Stomach (tissue), 9 donors: ENCODE measurements around the gene MEP1B. TPM values are rescaled to one million over a fixed set of nuclear protein-coding genes. Genes with fewer than 3 reads are reported as not detected.

Experiments used
- DNase-seq, 2 donors: peaks; one replicate each; pipeline versions ENCODE4 v3.0.0 to v3.0.0-alpha.2; 2013 to 2019
- H3K27ac ChIP-seq, 5 donors: fragments of 200-600 bp in 4 of 5; sonication (generic) in 4 of 5; one replicate each; pipeline ENCODE4 v1.5.1; 2013 to 2019; ENCODE audit warnings: mild to moderate bottlenecking in 1 of 5, moderate library complexity in 1 of 5
- H3K27me3 ChIP-seq, 3 donors: fragments of 200-600 bp; sonication (generic); one replicate each; pipeline ENCODE4 v1.5.1; 2017 to 2019; ENCODE audit warnings: mixed run types in 1 of 3
- H3K36me3 ChIP-seq, 4 donors: fragments of 200-600 bp; sonication (generic); 1 replicate in 3 of 4; 2 replicates in 1 of 4; pipeline ENCODE4 v1.5.1; 2016 to 2019
- H3K4me1 ChIP-seq, 4 donors: fragments of 200-600 bp; sonication (generic); one replicate each; pipeline ENCODE4 v1.5.1; 2016 to 2019
- H3K4me3 ChIP-seq, 4 donors: fragments of 200-600 bp; sonication (generic) in 3 of 4; one replicate each; pipeline ENCODE4 v1.5.1; 2016 to 2019; ENCODE audit warnings: mild to moderate bottlenecking in 1 of 4
- H3K9me3 ChIP-seq, 4 donors: fragments of 200-600 bp; sonication (generic); one replicate each; pipeline ENCODE4 v1.5.1; 2016 to 2019
- EP300 ChIP-seq: sonication (generic); formaldehyde crosslinking; IDR thresholded peaks from one replicate; pipeline ENCODE4 v1.6.1; 2017; ENCODE audit warnings: antibody characterized with exemption
- POLR2A ChIP-seq, 4 donors: fragments of 450-650 bp; IDR thresholded peaks; one replicate each; pipeline ENCODE4 v1.6.1; 2016; ENCODE audit warnings: antibody characterized with exemption in 4 of 4, control low read depth in 2 of 4, mild to moderate bottlenecking in 1 of 4, moderate library complexity in 1 of 4
- POLR2AphosphoS5 ChIP-seq, 3 donors: sonication (generic); formaldehyde crosslinking; IDR thresholded peaks; one replicate each; pipeline ENCODE4 v1.6.1; 2016; ENCODE audit warnings: antibody characterized with exemption in 3 of 3
- WGBS, 5 donors: extraction: QIAGEN DNeasy Blood & Tissue Kit in 3 of 5; methylation state at CpG; one replicate each; pipeline versions ENCODE4 v1.1.5 to v1.1.7; 2013 to 2018; 5-methylcytosine and 5-hydroxymethylcytosine counted together
- intact Hi-C: fragments of 100-400 bp; cut with DNase I; formaldehyde crosslinking; loops from one replicate; pipeline ENCODE4 v1.15.1; 2023; ENCODE audit warnings: low total_unique reads
- polyA plus RNA-seq, 3 donors: library from polyadenylated mRNA; stranded (reverse); fragments of 200-250 nt; gene quantifications; one replicate each; pipeline ENCODE4 v1.2.3, GENCODE V29; 2013
- small RNA-seq, 4 donors: library from RNA; depleted of rRNA; stranded (forward); fragments of <200 nt; gene quantifications; one replicate each; pipeline ENCODE3, GENCODE V24; 2016
- total RNA-seq, 5 donors: library from RNA; depleted of rRNA; stranded (reverse); fragments of >200 nt; gene quantifications; one replicate each; pipeline versions ENCODE4 v1.1.0 to v1.2.3, GENCODE V29; 2014 to 2016
- TF ChIP-seq, protein P1 (sequence below), 7 experiments: fragments of 450-650 bp in 4 of 7; fragments of 200-600 bp in 3 of 7; sonication (generic) in 3 of 7; IDR thresholded peaks; one replicate each; pipeline ENCODE4 v1.5.1; 2016 to 2019; ENCODE audit warnings: antibody characterized with exemption in 7 of 7, control low read depth in 2 of 7, mild to moderate bottlenecking in 1 of 7
- donor health status: healthy with polysubstance abuse.
- donor health status: Bipolar disorder and iron deficiency.
- donor health status: healthy.

Gene MEP1B
- total and polyA plus RNA-seq, 8 donors = 1.1 TPM; not detected in 7

DNA sequence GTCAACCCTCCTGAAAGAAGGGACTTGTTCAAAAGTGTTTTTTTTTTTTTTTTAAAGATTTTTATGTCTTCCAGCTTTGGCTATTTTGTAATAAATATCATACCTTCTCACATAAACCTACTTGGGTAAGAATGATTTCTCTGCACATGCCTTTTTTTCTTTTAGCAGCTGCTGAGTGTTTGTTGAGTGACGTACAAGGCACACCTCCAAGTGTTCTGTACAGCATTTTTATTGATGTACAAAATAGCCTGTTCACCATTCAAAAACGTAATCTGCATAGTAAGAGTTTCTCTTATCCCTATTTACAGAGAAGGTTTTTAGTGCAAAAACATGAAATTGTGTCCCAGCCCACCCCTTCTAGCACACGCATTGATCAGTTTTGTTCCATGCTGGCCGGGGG lies 77.6 kb downstream of the MEP1B start:
- H3K9me3 ChIP-seq = no peaks in the 10 kb centered on the region
- no peak overlapping the region for H3K27ac ChIP-seq
- H3K27me3 ChIP-seq = no peaks in the 10 kb centered on the region
- H3K36me3 ChIP-seq = peaks cover 15 to 43% (median 39%) of the 10 kb centered on the region in 4 donors
- H3K4me3 ChIP-seq = no peak overlapping the region
- no peak for DNase-seq
- intact Hi-C loops = loop anchor here (10.0 kb wide), 1 partner anchor 103 kb away; no protein-coding TSS in a partner anchor
- WGBS, 5 donors = 86 to 96% (median 90%) methylated on average over 4 of the region's 4 CpGs
- peaks cover 0 to 10% (median 3%) of the 10 kb centered on the region in 4 donors for H3K4me1 ChIP-seq
- TF ChIP-seq, protein P1, sequence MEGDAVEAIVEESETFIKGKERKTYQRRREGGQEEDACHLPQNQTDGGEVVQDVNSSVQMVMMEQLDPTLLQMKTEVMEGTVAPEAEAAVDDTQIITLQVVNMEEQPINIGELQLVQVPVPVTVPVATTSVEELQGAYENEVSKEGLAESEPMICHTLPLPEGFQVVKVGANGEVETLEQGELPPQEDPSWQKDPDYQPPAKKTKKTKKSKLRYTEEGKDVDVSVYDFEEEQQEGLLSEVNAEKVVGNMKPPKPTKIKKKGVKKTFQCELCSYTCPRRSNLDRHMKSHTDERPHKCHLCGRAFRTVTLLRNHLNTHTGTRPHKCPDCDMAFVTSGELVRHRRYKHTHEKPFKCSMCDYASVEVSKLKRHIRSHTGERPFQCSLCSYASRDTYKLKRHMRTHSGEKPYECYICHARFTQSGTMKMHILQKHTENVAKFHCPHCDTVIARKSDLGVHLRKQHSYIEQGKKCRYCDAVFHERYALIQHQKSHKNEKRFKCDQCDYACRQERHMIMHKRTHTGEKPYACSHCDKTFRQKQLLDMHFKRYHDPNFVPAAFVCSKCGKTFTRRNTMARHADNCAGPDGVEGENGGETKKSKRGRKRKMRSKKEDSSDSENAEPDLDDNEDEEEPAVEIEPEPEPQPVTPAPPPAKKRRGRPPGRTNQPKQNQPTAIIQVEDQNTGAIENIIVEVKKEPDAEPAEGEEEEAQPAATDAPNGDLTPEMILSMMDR (IDR thresholded peaks at IDR 0.05) = no peak
- TF ChIP-seq EP300 = no peak
- TF ChIP-seq POLR2A (IDR thresholded peaks at IDR 0.05) = no peak
- no peak for TF ChIP-seq POLR2AphosphoS5 (IDR thresholded peaks at IDR 0.05)

Small RNA genes within 50 kb of the gene (small RNA-seq; reads per million reads assigned to genes)
- gene RF00019 (0 reads per million in 4 donors), gene RNA5SP453 (0.07 to 1.1 (median 0.73) reads per million in 4 donors)

Other genes starting within 250 kb of the MEP1B start
- 10 to 100 TPM; 33.5 to 75.6 (median 43.5) TPM for gene TRAPPC8, start 246.9 kb upstream of the MEP1B start, total RNA-seq
- 10 to 100 TPM in 2 of 3 donors, 1 to 10 TPM in 1; 8.6 to 14.1 (median 11.5) TPM for gene TRAPPC8, start 246.9 kb upstream of the MEP1B start, polyA plus RNA-seq
- gene RNF125, start 171.2 kb upstream of the MEP1B start, total RNA-seq = 10 to 100 TPM in 2 of 5 donors, 1 to 10 TPM in 2, not detected in 1; 3.0 to 50.2 (median 11.2) TPM
- gene RNF125, start 171.2 kb upstream of the MEP1B start, polyA plus RNA-seq = 1 to 10 TPM; 1.1 to 1.4 (median 1.2) TPM
- 10 to 100 TPM in 4 of 5 donors, not detected in 1; 11.2 to 42.2 (median 22.1) TPM for gene RNF138, start 98.2 kb upstream of the MEP1B start, total RNA-seq
- gene RNF138, start 98.2 kb upstream of the MEP1B start, polyA plus RNA-seq = 10 to 100 TPM in 2 of 3 donors, 1 to 10 TPM in 1; 8.5 to 16.0 (median 12.4) TPM